GM18507 (cell line): Measurements from ENCODE around the gene LTA4H.
A peak's percentile ranks its signal among the peaks of the same experiment; 100 is the strongest.

Experiments used
- DNase-seq: peaks from one replicate; pipeline ENCODE4 v3.0.0; 2011; ENCODE audit warnings: low read depth; ENCODE audit not compliant: insufficient read length; ENCODE audit errors: extremely low spot score
- FAIRE-seq: peaks from 2 replicates; lab custom pipeline; 2011; peaks lifted over from hg19 to GRCh38; lab: Jason Lieb, UNC

Gene LTA4H

DNA sequence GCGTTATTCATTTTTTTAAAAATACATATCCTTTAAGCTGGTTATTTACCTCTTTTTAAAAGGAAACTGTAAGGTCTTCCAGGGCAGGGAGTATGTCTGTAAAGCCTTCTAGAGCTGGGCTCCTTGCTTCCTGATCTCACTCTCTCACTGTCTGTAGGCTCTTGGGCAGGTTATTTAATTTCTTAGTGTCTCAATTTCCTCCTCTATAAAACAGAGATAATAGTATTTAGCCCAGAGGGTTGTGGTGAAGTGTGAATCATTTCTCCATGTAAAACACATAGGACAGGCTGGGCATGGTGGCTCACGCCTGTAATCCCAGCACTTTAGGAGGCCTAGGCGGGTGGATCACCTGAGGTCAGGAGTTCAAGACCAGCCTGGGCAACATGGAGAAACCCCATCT lies 25.9 kb upstream of the LTA4H start:
- no peak for FAIRE-seq

DNA sequence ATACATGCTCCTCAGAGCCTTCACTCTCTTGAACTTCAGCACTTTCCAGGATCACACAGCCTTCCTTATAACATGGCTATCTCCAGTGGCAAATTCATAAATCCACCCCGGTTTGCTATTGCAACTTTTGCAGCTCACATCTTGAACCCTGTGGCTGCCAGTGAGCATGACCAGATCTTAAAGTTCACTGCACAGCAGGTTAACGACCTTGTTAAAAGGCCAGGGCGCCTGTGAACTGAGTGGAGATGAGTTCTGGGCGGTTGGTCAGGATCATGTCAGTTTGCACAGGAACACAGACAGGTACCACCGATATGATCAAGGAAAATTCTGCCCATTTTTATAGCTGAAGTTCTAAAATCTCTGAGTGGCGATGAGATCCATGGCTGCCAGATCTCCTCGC lies 24.7 kb upstream of the LTA4H start:
- DNase-seq (no peak), FAIRE-seq (no peak)

More for the DNA sequence above, 25.9 kb upstream of the LTA4H start:
- DNase-seq = no peak

DNA sequence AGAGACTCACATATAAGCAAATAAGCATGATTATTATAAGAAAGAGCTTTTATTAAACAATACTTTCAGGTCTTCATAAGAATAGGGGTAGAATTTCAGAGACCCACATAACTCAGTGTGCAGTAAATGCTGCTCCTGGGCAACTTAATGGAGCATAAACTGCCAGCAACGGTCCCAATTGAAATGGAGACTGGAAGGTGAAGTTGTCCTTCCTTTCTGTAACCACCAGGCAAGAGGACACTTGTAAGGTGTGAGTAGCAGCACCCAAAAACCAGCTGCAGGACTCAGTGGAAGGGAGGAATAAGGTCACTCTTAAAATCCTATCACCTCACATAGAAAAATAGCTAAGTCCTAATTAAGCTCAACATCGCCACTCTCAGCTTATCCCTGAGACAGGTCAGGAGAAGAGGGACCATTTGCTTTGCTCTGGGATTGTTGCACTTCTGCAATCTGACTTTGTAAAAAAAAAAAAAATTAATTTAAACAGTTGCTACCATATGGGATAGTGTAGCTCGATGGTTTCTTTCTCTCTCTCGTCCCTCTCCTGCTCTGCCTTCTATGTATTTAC lies 22.7 kb upstream of the LTA4H start:
- FAIRE-seq = no peak
- no peak for DNase-seq

DNA sequence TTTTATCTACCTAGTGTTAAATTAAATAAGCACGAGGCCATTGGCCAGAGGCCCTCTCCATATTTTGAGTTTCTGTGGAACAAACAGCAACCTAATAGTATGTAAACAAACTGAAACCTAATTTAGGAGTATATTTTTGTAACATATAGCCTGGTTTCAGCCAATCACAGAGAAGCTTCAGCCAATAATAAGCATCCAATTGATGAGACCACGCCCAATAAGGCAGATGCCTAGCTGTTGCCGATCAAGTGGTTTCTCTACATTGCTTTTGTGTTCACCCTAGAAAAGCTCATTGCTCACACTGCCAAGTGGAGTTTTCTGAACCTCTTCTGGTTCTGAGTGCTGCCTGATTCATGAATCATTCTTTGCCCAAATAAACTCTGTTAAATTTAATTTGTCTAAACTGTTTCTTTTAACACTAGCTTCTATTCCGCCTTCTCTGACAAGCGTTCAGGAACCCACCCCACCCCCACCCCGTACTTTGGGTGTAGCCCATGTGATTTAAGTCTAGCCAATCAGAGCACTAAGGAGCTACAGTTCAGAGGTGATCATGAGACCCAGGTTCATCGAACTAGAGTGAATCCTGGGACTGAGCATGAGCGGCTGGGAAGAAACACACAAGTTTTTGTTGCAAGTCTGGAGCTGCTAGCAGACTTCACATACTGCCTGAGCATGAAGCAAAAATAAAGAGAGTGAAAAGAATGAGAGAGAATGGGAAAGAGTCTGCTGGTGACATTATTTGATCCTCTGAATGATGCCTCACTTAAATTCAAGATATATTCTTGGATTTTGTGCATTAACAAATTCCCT lies 21.5 kb upstream of the LTA4H start:
- FAIRE-seq (no peak), DNase-seq (no peak)

DNA sequence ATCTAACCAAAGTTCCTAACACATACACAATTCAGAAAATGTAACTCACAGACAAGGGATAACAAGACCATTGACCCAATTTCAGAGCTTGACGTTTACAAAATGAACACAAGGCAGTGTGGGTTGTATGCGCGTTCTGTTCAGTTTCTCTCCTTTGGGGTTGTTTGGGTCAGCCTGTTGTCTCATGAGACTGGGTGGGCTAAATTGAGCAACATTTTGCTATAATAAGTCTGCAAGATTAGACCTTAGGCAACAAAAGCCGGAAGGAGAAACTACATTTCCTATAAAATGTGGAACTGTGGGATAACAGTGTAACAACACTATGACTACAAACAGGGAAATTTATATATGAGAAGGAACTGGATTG lies 18.8 kb upstream of the LTA4H start:
- DNase-seq (no peak), FAIRE-seq (no peak)

DNA sequence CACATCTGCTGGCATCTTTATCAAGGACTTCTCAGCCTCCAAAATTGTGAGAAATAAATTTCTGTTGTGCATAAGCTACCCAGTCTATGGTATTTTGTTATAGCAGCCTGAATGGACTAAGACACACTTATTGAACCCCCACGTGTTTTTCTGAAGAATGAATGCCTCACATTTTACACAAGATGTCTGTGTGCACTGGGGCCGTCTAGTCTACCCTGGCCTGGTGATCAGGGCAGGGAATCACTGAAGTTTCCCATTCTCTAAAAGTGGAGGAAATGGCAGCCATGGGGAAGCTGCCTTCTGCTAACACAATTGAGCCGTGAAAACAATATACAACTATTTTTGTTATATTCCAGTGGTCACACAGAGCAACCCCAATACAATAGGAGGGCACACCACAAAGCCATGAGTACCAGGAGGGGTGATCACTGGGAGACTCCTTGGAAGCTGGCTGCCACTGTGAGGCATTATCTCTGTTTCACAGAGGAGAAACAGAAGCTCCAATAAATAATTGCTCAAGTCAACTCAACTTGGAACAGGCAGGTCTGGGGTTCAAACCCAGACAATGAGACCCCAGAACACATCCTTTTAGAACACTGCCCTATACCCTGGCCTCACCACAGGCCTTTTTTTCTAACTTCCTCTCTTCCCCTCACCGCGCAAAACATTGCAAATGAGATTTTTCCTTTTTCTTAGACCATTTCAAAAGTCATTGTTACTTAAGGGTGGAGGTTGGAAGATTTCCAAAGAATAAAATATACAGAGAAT lies 18.3 kb upstream of the LTA4H start:
- DNase-seq (no peak), FAIRE-seq (no peak)

DNA sequence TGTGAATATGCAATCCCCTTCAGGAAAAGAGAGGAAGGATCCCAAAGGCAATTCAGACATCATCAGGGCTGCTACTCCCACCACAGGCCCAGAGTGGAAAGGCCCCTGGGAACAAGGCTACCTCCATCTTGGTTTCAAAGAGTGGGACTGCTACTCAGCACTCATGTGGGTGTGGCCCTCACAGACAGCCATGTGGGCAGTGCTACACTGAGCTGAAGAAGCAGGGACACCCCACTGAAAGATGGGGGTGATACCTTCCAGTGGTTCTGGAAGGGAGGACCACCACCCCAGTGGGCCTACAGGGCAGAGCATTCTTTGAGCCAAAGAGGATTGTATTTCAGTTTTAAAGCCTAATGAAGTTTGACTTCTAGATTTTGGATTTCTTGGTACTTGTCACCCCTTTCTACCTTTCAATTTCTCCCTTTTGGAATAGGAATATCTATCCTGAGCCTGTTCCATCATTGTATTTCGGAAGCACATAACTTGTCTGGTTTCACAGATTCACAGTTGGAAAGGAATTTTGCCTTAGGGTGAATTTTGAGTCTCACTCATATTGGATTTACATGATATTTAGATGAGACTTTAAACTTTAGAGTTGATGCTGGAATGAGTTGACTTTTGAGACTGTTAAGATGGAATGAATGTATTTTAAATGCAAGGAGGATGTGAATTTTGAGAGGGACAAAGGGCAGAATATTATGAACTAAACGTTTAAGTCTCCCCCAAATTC lies 16.5 kb upstream of the LTA4H start:
- FAIRE-seq = no peak
- no peak for DNase-seq

DNA sequence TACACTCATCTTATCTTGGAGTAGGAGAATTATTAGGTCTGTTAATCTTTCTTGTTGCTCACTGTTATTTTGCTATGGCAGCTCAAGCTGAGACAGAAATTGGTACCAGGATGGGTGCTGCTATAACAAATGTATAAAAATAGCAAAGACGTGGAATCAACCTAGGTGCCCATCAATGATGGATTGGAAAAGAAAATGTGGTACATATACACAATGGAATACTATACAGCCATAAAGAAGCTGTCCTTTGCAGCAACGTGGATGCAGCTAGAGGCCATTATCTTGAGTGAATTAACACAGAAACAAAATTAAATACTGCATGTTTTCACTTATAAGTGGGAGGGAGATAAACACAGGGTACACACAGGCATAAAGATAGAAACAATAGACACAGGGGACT lies 14.8 kb upstream of the LTA4H start:
- no peak for DNase-seq
- FAIRE-seq = no peak

DNA sequence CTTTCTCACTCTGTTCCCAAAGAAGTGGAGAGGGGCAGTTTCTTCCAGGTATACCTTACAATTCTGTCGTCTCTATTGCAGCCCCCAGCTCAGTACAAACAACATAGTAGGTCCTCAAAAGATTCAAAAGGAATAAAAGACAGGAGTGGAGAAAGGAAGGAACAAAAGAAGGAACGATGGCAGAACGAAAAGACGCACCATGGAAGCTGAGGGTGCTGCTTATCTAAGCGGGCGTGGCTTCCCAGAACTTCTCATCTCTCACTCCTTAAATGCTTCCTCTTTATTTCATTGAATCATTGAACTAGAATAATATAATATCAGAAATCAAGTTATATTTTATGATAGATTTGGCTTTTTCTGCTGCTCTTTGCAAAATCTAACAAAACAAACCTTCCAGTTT lies 13.7 kb upstream of the LTA4H start:
- DNase-seq (no peak), FAIRE-seq (no peak)

DNA sequence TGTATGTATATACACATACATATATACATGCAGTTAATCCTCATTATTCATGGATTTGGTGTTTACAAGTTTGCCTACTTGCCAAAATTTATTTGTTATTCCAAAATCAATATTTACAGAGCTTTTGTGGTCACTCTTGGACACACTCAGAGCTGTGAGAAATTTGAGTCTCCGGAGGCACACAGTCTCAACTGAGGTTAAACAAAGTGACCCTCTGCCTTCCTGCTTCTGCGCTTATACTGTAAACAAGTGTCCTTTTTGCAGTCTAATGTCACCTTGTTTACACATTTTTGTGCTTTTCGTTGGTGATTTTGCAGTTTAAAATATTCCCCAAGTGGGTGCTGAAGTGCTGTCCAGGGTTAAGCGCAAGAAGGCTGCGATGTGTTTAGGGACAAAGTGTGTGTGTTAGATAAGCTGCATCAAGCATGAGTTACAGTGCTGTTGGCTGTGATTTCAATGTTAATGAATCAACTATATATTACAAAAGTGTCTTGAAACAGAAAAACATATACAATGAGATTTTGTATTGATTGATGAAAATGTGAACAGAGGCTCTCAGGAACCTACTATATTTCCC lies 13.1 kb upstream of the LTA4H start:
- FAIRE-seq (no peak), DNase-seq (no peak)

DNA sequence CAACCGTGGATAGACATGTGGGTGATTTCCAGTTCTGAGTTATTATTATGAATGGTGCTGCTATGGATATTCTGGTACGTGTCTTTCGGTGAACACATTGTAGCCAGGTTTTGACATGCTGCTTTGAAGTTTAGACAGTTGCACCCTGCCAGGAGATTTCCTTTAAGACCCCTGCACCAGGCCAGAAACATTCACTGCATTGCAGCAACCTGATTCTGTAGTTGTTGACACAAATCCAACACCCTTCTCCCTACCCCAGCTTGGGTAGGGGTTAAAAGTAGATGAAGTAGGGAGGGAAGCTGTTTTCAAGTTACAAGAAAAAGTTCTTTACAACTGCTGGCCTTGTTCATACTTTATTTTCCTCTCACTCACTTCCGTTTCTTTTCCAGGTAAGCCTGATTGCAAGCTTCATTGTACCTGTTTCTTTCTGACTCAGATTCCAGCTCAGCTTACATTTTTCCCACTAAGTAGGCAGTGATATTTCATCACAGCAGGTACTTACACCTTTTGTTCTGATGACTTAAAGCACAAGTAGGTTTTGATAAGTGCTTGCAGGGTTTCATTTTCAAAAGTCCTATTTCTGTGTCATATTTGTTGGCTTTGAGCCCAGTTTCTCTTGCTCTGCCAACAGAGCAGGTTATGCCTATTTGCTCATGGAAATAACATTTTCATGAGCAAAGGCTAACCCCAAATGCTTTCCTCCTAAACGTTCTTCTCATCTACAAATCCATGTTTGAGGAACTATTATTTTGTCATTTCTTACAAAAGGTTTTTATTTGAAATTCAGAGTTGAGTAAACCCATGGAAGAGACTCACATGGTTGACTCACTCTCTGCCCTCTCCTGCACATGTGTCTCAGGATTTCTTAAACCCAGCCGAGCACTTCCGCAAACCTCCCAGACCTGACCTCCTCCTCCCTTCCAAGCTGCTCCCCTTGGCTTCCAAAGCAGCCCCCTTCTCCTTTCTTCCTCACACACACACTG lies 12.1 kb upstream of the LTA4H start:
- peak; percentile 62 for FAIRE-seq
- no peak for DNase-seq

DNA sequence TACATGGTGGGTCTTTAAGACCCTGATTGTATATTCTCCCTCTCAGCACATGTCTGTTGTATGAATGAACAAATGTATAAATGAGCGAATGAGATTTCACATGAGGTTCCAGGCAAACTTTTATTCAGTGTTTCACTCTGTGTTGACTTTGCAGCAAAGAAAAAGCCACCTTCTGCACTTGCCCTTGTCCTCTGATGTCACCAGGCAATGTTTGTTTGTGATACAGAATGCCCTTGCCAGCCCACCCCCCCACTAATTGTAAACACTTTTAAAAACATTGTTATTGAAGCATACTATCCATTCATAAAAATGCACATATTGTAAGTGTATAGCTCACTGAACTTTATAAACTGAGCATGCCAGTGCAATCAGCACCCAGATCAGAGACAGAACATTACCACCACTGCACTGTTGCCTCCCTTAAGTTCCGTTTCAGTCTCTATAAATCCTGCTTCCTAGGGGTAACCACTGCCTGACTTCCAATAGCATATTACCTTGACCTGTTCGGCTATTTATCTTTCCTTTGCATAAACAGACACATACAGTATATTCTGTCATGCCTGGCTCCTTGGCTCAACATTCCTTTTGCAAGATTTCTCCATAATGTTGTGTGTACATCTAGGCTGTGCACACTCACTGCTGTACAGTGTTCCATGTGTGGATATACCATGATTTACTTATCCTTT lies 11.3 kb upstream of the LTA4H start:
- FAIRE-seq (no peak), DNase-seq (no peak)

DNA sequence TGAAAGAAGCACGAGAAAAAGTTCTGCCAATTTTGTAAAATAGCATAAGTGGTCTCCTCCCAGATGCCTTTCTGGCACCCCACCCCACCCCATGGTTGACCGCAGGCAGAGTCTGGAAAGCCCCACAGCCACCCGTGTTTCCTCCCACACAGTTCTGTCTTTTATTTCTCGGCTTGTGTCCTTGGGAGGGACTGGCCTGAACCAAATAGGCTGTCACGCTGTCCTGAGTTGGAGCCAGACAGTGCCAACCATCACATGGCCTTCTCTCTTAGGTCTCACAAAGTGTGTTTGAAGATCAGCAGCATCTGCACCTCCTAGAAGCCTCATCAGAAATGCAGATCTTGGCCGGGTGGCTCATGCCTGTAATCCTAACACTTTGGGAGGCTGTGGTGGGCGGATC lies 10.2 kb upstream of the LTA4H start:
- FAIRE-seq (no peak), DNase-seq (no peak)

DNA sequence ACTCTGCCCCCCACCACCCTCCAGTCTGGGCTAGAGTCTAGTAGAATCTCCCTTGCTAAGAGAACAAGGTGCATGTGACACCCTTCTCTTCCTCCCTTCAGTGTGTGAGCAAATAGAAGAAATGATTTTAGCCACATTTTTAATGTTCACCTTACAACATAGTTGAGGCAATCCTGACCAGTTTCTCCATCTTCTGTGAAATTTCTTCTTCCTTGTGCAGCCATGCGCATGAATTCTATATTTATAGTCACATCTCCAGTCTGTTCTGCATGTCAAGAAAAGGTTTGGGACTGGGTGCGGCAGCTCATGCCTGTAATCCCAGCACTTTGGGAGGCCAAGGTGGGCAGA lies 9.5 kb upstream of the LTA4H start:
- FAIRE-seq = no peak
- DNase-seq = no peak

DNA sequence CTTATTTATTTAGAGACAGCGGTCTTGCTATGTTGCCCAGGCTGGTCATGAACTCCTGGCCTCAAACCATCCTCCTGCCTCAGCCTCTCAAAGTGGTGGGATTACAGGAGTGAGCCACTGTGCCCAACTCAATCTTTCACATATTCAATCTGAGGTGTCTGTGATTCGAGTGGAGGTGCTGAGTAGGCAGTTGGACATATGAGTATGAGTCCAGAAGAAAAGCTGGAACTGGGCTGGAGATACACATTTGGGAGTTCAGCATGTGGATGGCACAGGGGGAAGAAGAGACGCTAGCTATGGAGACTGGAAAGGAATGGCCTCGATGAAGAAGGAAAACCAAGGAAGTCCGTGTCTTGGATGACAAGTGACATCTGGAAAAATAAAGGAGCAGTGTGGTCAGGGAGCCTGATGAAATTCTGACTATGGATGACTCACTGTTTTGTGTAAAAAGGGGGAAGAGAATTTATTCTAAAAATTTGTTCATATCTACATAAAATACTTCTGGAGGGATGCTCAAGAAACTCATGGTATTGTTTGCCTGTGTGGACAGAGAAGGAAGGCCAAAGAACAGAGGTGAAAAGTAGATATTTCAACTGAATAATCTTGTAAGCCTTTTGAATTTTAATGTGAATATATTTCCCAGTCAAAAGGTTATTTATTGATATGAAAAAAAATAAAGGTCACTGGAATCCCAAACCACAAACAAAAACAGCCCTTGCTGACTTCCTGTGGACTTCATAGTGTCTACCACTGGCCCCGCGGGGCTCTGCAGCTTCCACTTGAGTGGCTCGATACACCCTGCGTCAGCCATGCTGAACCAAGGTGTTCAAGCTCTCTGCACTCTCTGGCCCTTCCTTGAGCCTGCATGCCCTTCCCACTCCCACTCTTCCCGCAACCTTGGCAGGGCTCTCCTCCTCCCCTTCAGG lies 8.9 kb upstream of the LTA4H start:
- FAIRE-seq = peak; percentile 51
- no peak for DNase-seq

DNA sequence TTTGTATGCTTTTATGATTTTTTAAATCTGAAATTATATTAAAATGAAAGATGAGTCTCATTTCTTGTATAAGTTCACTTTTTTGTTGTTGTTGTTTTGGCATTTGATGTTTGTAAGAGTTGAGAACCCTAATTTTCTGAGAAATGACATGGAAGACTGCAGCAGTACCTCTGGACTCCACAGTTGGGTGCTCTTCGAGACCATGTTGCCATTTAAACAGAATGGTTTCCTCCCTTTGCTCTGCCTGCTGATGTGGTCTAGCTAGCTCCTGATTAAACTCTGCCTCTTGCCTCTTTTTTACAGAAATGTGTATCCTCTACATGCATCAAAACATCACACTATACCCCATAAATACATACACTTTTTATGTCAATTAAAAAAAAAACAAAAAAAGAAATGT lies 5.8 kb upstream of the LTA4H start:
- no peak for FAIRE-seq
- no peak for DNase-seq
